Measurements from ENCODE around the gene ASMT.

DNA sequence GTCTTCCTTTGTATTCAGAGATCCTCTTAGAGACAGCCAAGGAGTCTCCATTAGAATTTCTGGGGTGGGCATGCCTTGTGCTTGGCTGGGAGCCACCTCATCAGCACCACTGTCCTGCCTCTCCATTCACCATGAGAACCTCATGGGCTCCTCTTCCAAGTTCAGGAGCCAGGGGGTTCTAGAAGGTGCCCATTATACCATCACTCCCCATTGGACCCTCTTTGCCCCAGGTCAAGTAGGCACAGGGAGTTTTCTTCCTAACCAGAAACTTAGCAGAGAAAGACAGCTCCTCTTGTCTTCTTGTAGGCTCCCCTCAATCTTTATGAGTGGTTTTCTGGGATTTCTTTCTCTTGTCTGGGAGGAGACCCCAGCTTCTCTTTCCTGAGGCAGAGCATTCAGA, 31.1 kb downstream of the ASMT start:
- TF ChIP-seq POLR2A (IDR thresholded peaks at IDR 0.05) (no peak), EP300 (IDR thresholded peaks at IDR 0.05; ENCODE audit: low read depth) (no peak)
- TF ChIP-seq, protein P1, sequence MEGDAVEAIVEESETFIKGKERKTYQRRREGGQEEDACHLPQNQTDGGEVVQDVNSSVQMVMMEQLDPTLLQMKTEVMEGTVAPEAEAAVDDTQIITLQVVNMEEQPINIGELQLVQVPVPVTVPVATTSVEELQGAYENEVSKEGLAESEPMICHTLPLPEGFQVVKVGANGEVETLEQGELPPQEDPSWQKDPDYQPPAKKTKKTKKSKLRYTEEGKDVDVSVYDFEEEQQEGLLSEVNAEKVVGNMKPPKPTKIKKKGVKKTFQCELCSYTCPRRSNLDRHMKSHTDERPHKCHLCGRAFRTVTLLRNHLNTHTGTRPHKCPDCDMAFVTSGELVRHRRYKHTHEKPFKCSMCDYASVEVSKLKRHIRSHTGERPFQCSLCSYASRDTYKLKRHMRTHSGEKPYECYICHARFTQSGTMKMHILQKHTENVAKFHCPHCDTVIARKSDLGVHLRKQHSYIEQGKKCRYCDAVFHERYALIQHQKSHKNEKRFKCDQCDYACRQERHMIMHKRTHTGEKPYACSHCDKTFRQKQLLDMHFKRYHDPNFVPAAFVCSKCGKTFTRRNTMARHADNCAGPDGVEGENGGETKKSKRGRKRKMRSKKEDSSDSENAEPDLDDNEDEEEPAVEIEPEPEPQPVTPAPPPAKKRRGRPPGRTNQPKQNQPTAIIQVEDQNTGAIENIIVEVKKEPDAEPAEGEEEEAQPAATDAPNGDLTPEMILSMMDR (IDR thresholded peaks at IDR 0.05), result no peak

All from transverse colon (tissue), 3 donors.